Epithelial cell of alveolus of lung (primary cell): ENCODE results near the gene TOPORS. TPM values are rescaled to one million over a fixed set of nuclear protein-coding genes. Genes with fewer than 3 reads are reported as not detected.

Source experiments
- total RNA-seq: library from RNA; depleted of rRNA; stranded (reverse); fragments of >200 nt; gene quantifications from 2 replicates; pipeline ENCODE4 v1.2.1, GENCODE V29; 2015

The TOPORS gene
- total RNA-seq = 15.6 and 20.5 TPM in 2 replicates

GRCh38 chr9:32552172-32552872 lies at the start of gene TOPORS, which contains the start of gene SMIM27:
Gene TOPORS (minus strand): TSS chr9:32552586. CDS start chr9:32552436, 150 bp downstream.
Gene SMIM27 (plus strand): TSS chr9:32552327. CDS start chr9:32552435, 108 bp downstream.

DNA sequence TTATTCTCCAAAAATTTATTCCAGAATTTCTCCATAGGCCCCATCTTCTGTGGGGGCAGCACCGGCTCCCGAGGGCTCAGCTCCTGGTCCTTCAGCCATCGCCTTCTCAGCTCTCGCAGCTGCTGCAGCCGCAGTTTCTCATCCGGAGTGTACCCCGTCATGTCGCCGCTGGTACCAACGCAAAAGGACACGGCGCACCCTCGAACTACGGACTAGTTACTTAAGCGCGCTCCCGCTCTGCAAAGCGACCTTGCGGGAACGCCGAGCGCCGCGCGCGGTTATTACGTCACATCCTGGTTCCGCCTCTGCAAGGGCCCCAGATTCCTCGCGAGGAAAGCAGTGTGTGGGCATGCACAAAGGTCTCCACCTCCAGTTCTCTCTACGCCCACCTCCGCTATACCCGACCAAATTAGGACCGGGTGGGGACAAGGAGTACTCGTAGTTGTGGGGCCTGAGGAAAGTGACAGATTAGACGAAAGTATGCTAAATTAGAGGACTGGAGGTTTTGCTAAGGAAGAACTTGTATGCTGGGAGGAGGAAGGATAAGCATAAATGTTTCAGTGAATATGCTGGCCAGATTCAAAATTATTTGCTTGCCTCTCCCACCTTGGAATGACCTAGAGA lies 20.6 kb upstream of the TOPORS start, which contains the start of gene NDUFB6:
NDUFB6 (minus strand) TSS at position 260 of the 624 bp plus-strand sequence; CDS start at position 161, 99 bp downstream.

DNA sequence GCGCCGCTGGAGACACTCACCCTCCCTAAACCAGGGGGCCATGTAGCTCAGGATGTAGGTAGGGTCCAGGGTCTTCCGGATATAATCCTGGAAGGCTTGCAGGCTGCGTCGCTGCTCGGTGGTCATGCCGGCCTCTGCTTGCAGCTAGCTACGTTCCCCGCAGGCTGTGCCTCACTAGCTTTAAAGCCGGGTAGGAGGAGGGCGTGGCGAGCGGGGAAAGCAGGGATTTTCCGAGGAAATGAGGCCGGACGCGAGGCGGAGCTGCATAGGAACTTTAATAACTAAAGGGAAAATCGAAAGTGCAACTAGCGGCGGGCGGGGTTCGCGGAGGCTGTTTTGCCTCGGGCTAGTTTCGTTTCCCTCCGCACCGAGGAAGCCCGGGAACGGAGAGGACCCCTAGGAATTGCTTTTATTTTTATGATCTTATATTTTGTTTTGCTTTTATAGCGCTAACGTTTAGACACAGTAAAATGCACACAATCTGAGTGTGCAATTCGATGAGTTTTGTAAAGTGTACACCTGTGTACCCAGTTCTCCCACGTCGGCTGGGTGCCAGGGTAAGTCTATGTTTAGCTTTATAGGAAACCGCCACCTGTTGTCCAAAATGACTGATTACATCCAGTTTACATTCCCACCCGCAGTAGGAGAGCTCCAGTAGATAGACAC lies 26.2 kb downstream of the TOPORS start, which contains the start of gene RIGI:
RIGI (minus strand) TSS at position 156 of the 666 bp plus-strand sequence; CDS start at position 126, 30 bp downstream.

Other genes starting within 250 kb of the TOPORS start
- 112 and 144 TPM in 2 replicates for gene ACO1, start 167.9 kb downstream of the TOPORS start, total RNA-seq
- 2.8 and 15.3 TPM in 2 replicates for gene RIGI, start 26.4 kb downstream of the TOPORS start, total RNA-seq
- 2.8 and 6.7 TPM in 2 replicates for gene SMIM27, start 259 bp downstream of the TOPORS start, total RNA-seq
- 60.4 and 80.8 TPM in 2 replicates for gene NDUFB6, start 20.6 kb upstream of the TOPORS start, total RNA-seq
- under 0.01 TPM in 1 of 2 replicates, not detected in the other for gene TAF1L, start 83.1 kb upstream of the TOPORS start, total RNA-seq
- not detected in 2 replicates for gene TMEM215, start 231.0 kb upstream of the TOPORS start, total RNA-seq